Lung microvascular endothelial cell (primary cell): ENCODE data around the gene TMC5. TPM values are rescaled to one million over a fixed set of nuclear protein-coding genes. Genes with fewer than 3 reads are reported as not detected.
"Not testable (repeated sequence)": the region's sequence is repeated elsewhere in the genome, so short reads cannot be mapped to it uniquely, and the experiment has no call there.

Source experiments
- DNase-seq, 2 donors: peaks; one replicate each; pipeline versions ENCODE4 v3.0.0 to v3.0.0-alpha.2; 2010; ENCODE audit warnings: low read depth in 2 of 2
- total RNA-seq: library from RNA; depleted of rRNA; stranded (reverse); fragments of >200 nt; gene quantifications from 2 replicates; pipeline ENCODE4 v1.2.1, GENCODE V29; 2014

The TMC5 gene
- total RNA-seq, 1 donor from 2014 or later, result not detected

DNA sequence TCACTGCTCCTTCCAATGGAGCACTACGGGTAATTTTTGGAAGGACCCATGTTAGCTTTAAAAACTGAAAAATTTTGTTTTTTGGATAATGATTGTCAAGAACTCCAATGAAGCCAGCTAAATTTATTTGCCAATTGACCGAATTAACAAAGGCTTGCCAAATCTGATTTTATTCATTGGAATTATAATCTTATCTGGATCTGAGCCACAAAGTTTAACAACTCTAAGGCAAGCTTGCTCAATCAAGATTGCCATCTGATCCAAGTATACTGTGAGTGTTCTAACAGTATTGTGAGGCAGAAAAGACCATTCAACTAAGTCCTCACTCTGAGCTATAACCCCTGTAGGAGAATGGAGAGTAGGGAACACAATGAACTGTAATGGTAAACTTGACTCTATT, 20.3 kb upstream of the TMC5 start:
- not testable (repeated sequence) for DNase-seq

- DNase-seq, result peak in 1 of 2 donors; percentile 12
These were observed 17.0 kb upstream of the TMC5 start for GRCh38 chr16:19400711-19401110.

DNA sequence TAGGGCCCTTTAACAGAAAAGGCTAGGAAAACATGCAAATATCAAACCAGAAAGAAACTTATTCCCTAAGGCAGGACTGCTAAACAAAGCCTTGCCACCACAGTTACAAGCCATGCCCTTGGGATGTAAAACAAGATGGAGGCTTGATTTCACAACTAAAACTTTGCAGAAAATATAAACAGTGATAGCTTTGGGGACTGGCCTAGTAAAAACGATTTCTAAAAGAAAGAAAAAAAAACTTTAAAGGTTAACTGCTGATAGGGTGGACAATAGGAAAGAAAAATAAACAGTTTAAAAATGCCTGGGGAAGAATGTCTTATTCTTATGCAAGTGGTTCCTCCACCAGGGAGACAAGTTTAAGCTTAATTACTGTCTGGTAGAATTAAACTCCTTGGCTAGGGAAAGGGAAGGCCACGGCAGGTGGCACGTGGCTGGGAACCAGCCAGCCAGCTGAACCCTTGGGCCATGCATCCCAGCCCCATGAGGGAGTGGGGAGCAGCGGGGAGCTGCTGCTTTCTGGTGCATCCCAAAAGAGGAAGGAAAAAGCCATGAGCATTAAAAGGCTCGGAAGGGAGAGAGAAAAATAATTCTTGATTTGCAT, 10.7 kb upstream of the TMC5 start:
- no peak for DNase-seq

- no peak for DNase-seq
These were observed 7.1 kb upstream of the TMC5 start for GRCh38 chr16:19410435-19411171.

- DNase-seq, result no peak
These were observed 6.4 kb upstream of the TMC5 start for GRCh38 chr16:19411298-19411697.

DNA sequence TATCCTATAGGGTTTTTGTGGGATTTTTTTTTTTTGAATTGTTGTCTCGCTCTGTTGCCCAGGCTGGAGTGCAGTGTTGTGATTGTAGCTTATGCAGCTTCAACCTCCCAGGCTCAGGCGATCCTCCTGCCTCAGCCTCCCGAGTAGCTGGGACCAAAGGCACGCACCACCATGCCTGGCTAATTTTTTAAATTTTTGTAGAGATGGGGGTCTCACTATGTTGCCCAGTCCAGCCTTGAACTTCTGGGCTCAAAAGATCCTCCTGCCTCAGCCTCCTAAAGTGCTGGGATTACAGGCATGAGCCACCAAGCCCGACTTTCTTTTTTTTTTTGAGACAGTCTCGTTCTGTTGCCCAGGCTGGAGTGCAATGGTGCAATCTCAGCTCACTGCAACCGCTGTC, 5.6 kb upstream of the TMC5 start:
- not testable (repeated sequence) for DNase-seq

DNA sequence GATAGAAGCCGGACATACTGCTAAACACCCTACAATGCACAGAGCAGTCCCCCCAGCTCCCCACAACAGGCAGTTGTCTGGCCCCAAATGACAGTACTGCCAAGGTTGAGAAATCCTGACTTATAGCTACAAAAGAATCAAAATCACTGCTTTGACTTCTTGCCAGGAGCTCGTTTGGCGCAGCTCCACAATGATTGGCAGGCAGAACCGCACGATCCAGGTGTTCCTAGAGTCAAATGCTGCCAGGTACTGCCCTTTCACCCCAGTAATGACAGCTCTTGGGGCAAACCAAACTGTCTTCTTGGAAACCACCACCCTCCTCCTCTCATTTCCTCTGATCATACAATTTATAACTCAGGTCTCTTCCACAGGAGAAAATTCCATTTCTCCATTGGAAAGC, 2.2 kb upstream of the TMC5 start:
- DNase-seq, result no peak

GRCh38 chr16:19415918-19416317, 1.8 kb upstream of the TMC5 start:
- DNase-seq, result no peak

GRCh38 chr16:19418200-19418599, 517 bp downstream of the TMC5 start:
- no peak for DNase-seq

DNA sequence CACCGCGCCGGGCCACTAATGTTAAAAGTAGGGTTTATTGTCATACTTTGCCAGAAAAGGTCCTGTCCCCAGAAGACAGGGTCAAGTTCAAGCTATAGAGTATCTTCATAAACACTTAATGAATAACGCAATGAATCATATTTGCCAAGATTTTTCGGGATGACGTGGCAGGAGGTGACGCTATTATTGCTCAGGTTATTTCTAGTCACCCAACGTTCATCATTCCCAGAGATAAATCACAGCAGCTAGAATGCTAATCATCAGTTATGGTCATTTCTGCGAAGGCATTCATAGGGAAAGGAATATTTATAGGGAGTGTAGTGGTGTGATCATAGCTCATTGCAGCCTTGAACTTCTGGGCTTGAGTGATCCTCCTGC, 2.0 kb downstream of the TMC5 start:
- DNase-seq, result peak in 1 of 2 donors; percentile 13

GRCh38 chr16:19424478-19424877, 6.8 kb downstream of the TMC5 start:
- DNase-seq, result no peak

DNA sequence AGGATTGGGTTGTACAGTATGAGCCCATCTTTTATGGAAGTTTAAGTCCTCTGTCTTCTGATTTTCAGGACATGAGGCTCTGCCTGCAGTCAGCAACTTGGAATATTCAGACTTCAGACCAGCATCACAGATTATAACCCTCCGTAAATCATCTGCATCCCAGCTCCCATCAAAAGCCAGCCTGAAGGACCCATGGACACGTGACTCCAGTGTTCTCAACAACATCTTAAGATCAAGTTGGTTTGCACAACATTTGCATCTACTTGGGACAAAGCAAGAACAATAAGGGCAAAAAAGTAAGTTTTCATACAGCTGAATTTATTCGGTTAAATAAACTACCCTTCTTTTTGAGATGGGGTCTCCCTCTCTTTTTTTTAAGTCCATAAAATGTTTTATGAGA, 12.7 kb downstream of the TMC5 start:
- no peak for DNase-seq

DNA sequence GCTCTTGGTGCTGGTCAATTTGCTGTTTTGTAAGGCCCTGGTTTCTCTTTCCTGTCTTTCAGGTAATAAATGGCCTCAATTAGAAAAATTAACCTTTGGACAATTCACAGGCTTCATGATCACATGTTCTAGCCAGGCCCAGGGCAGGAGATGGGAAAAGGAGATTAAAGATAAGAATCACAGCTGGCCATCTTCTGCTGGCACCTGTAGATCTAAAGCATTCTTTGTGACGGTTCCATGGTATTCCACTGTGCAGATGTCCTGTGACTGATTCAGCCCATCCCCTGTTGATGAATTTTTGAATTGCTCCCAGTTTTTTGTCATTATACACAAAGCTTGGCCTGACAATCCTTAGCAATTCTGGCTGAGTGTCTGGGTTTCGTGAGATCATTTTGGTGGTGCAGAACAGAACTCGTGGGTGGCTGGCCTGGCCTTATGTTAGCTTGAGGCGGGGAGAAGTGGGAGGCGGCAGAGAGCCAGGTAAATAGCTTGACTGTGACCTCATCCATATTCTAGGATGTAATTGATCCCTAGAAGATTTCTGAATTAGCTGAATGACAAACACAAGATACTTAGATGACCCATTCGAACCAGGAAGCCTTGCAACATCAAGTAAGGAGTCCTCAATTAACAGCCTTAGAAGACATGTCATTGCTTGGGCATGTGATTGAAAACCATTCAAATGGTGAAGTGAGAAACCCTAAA, 14.1 kb downstream of the TMC5 start:
- no peak for DNase-seq

GRCh38 chr16:19432429-19432828, 14.7 kb downstream of the TMC5 start:
- DNase-seq, result no peak

DNA sequence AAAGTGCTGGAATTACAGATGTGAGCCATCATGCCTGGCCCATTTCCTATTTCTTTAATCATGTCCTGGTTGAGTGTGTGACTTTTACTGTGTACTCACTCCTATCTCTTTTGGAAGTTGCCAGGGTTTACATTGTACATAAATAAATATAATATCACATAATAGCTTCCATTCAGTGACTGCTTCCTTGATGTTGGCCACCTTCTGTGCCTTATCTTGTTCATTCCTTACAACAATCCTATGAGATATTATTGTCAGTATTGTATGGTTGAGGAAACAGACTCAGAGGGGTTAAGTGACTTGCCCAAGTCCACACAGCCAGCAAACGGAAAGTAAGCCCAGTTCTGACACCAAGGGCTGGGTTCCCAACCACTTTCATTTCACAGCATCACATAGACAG, 16.9 kb downstream of the TMC5 start:
- DNase-seq, result no peak

GRCh38 chr16:19436540-19436939, 18.9 kb downstream of the TMC5 start:
- no peak for DNase-seq

DNA sequence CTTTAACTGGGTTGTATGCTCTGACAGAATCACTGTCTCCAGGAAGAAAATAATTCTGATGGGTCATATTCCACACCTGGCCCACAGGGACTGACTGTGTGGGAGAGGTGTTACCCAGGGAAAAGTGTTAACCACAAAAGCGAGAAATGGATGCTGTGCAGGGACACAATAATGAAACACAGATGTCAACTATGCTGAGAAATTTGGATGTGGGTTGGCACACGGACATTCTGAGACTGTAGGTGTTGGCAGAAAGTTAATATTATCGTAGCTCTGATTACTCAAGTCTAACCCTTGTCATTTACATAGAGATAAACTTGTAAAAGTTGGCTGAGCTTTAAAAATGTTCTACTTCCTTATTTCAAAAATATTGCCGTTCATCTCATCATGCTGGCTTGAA, 19.6 kb downstream of the TMC5 start:
- no peak for DNase-seq

DNA sequence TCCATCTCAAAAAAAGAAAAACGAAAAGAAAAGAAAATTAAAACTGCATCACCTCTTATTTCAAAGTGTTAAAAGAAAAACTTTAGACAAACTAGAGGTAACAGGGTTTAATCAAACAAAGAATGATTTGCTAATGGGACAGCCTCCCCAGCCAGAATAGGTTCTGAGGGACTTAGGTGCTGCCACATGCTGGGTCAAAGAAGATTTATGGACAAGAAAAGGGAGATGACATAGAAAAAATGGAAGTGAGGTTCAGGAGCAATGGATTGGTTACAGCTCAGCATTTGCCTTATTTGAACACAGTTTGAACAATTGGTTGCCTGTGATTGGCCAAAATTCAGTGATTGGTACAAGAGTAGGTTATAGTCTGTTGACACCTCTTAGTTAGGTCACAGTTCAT, 21.1 kb downstream of the TMC5 start:
- DNase-seq, result no peak

GRCh38 chr16:19439483-19439882, 21.8 kb downstream of the TMC5 start:
- no peak for DNase-seq

DNA sequence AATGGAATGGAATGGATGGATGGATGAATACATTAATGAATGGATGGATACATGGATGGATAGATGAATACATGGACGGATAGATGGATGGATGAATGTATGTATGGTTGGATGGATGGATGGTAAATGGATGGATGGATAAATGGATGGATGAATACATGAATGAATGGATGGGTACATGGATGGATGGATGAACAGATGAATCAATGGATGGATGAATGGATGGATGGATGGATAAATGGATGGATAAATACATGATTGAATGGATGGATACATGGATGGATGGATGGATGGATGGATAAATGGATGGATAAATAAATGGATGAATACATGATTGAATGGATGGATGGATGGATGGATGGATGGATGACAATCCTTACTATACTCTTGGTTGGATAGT, 26.0 kb downstream of the TMC5 start:
- no peak for DNase-seq

GRCh38 chr16:19446300-19446846, 28.7 kb downstream of the TMC5 start:
- DNase-seq, result no peak

- DNase-seq, result no peak
These were observed 29.2 kb downstream of the TMC5 start for GRCh38 chr16:19446886-19447285.

DNA sequence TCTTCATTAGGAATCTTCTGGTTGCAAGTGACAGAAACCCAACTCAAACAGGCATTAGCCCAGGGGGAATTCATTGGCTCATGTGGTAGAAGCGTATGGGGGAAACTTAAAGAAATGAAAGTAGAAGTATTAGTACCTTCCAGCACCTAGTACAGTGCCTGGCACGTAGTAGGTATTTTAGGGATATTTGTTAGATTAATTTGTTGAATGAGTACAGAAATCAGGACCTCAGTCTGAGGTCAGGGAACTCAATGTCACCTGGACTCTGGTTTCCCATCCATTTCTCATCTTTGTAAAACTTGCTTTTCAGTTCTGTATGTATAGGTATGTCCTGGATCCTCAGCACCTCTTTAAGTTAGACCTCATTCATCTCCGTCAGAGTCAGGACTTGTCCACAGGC, 32.5 kb downstream of the TMC5 start:
- DNase-seq, result no peak
